KOPT-K1 (cell line): Measurements from ENCODE around the gene IPO5.
"Not testable (repeated sequence)": the region's sequence is repeated elsewhere in the genome, so short reads cannot be mapped to it uniquely, and the experiment has no call there.

Source experiments
- H3K27ac ChIP-seq: fragments of 200-600 bp; sonication (generic); 2 replicates; pipeline ENCODE4 v1.5.1; 2016; ENCODE audit warnings: antibody characterized with exemption, mild to moderate bottlenecking, low read depth, low read length; ENCODE audit not compliant: poor library complexity, severe bottlenecking
- H3K36me3 ChIP-seq: fragments of 200-600 bp; sonication (generic); 2 replicates; pipeline ENCODE4 v1.5.1; 2017; ENCODE audit warnings: antibody characterized with exemption, mild to moderate bottlenecking, low read length, moderate library complexity; ENCODE audit not compliant: insufficient read depth
- H3K9me3 ChIP-seq: fragments of 200-600 bp; sonication (generic); 2 replicates; pipeline ENCODE4 v1.5.1; 2017; ENCODE audit warnings: antibody characterized with exemption, low read length, mild to moderate bottlenecking; ENCODE audit not compliant: insufficient read depth, poor library complexity, severe bottlenecking

IPO5 gene

DNA sequence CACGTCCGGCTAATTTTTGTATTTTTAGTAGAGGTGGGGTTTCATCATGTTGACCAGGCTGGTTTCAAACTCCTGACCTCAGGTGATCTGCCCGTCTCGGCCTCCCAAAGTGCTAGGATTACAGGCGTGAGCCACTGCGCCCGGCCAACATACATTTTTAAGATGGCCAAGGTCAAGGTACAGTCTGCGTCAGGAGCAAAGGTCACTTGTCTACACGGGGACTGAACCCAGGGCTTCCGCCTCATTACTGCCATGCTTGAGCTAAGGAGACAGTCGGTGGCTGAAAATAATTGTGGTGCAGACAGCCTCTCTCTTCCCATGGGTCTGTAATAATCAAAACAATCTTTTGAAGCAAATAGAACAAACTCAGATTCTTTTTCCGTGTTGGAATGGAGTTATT, 94.3 kb downstream of the IPO5 start:
- not testable (repeated sequence) for H3K27ac ChIP-seq, H3K9me3 ChIP-seq, H3K36me3 ChIP-seq

DNA sequence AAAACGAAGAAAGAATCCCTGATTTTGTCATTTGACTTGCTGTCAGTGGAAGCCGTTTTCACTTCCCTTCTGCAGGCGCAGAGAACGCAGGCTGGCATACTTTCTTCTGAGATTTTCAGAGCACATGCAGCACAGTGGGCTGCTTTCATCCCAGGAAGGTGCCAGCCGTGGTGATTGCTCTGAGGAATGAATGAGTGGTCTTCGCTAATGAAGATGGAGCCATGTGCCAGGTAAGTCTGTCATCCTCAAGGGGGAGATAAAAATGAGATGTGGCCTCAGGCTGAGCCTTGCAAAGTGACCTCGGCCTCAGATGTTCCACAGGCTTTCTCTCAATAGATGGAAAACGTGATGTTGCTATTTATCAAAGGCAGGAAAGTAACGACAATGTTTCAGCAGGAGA, 94.8 kb downstream of the IPO5 start:
- Histone ChIP-seq H3K27ac (no peak overlapping the region), H3K9me3 (peaks cover 4% of the 10 kb centered on the region), H3K36me3 (no peaks in the 10 kb centered on the region)

DNA sequence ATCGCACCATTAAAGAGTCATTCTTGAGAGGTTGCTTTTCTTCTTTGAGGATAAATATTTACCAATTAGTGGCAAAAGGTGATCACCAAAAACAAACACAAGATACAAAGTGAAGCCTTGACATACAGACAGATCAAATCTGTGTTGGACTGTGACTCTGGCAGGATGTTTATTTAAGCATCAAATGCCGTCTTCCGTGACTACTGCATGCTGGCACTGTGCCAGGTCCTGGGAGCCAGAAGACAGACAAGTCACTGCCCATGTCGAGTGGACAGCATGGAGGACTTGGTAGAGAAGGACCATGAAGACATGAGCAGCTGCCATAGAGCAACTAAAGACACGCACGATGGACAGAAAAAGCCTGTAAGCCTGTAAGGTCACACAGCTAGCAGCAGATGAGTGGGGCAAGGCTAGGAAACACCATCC, 96.6 kb downstream of the IPO5 start:
- Histone ChIP-seq H3K27ac (no peak overlapping the region), H3K9me3 (peaks cover 4% of the 10 kb centered on the region), H3K36me3 (no peaks in the 10 kb centered on the region)

DNA sequence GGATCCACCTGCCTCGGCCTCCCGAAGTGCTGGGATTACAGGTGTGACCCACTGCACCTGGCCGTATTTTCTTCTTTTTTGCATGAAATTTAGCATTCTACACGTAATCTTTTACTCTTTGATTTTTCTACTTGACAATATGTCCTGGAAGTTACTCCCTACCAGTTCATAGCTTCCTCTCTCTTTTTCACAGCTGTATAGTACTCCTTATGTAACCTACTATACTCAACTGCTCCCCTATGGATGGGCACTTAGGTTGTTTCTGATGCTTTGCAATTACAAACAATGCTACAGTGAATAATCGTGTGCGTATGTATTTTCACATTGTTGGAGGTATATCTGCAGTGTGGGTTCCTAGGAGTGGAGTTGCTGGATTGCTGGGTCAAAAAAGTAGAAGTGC, 98.9 kb downstream of the IPO5 start:
- H3K27ac ChIP-seq = no peak overlapping the region
- H3K36me3 ChIP-seq = no peaks in the 10 kb centered on the region
- H3K9me3 ChIP-seq = peaks cover 4% of the 10 kb centered on the region

DNA sequence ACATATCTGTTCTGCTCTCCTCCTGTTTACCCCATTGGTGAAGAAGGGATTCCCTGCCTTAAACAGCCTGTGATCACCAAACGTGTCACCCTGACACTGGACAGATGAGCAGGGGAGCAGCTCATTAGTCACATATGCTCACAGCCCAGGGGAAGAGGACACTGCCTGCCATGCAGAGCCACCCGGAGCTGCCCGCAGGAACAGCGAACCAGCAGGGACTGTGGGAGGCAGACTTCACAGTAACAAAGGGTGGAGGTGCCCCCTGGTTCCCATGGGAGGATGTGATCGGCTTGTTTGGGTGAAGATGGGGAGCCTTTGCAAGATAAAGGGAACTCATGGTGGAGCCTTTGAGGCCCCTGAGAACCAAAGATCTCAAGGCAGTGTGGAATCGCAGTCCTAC, 100.8 kb downstream of the IPO5 start:
- peaks cover 4% of the 10 kb centered on the region for H3K9me3 ChIP-seq
- no peaks in the 10 kb centered on the region for H3K36me3 ChIP-seq
- no peak overlapping the region for H3K27ac ChIP-seq

DNA sequence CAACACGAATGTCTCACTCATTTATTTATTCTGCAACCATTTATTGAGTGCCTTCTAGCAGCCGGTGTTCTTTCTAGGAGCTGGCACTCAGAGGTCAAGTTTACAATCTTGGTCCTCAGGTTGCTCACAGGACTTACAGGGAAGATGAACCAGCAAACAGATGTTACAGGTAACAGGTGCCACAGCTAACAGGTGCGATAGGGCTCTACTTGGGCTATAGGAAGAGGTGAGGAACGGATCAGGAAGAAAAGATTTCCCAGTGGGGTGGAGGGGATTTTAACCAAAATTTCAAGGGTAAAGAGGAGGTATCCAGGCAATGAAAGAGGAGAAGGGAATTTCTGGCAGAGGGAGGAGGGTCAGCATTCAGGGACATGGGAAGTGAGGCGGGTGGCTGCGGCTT, 102.1 kb downstream of the IPO5 start:
- Histone ChIP-seq H3K27ac (no peak overlapping the region), H3K9me3 (peaks cover 4% of the 10 kb centered on the region), H3K36me3 (no peaks in the 10 kb centered on the region)

DNA sequence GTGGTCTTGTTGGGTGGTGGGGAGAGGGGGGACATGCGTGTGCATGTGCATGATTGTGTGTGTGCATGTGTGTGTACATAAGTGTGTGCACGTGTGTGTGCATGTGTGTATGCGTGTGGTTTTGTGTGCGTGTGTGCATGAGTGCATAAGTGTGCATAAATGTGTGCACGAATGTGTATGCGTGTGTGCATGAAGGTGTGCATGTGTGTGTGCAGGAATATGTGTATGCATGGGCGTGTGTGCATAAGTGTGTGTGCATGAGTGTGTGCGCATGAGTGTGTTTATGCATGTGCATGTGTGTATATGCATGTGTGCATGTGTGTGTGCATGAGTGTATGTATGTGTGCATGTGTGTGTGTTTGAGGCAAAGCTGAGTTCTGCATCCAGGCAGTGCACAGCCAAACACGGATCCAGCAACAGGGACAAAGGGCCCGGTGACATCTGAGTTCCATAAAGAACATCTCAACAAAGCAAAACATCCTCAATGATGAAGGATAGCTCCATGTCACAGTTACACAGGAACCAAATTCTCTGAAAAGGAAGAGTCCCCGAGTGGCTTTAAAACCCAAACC, 103.5 kb downstream of the IPO5 start:
- peaks cover 4% of the 10 kb centered on the region for H3K9me3 ChIP-seq

DNA sequence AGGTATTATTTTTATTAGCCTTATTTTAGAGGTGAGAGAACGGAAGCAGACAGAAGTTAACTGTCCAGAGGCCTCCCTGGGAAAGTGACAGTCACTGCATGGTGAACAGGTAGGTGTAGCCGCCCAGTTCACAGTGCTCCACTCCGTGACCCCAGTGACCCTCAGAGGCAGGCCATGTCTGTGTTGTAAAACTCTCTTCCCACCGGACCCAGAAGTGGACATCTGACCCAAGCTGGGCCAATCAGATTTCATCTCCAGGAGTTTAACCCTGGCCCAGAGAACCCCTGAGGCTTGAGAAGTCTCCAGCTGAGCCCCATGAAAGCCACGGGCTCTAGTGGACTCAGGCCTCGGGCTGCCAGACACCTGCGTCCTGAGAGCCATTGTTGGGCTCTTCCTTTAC, 105.8 kb downstream of the IPO5 start:
- no peaks in the 10 kb centered on the region for H3K9me3 ChIP-seq
- H3K27ac ChIP-seq = no peak overlapping the region

More for the DNA sequence above, 103.5 kb downstream of the IPO5 start:
- Histone ChIP-seq H3K27ac (no peak overlapping the region), H3K36me3 (no peaks in the 10 kb centered on the region)

DNA sequence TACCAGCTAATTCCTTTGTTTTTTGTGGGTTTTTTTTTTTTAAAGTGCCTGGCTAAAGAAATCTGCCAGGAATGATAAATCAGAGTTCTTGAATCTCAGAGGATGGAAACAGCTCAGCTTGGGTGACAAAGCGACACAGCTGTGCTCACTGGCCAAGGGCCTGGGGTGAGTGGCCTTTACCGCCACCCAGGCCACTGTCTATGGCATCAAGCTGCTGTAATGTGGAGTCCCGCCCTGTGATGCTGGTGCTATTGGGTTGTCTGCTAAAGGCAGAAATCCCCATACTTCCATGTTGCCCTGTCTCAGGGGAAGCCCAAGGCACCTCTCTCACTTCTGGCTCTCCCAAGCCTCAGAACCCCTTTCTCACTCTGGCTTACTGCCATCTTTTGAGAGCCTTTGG, 106.8 kb downstream of the IPO5 start:
- Histone ChIP-seq H3K9me3 (no peaks in the 10 kb centered on the region), H3K27ac (no peak overlapping the region), H3K36me3 (no peaks in the 10 kb centered on the region)

More for the DNA sequence above, 105.8 kb downstream of the IPO5 start:
- no peaks in the 10 kb centered on the region for H3K36me3 ChIP-seq

DNA sequence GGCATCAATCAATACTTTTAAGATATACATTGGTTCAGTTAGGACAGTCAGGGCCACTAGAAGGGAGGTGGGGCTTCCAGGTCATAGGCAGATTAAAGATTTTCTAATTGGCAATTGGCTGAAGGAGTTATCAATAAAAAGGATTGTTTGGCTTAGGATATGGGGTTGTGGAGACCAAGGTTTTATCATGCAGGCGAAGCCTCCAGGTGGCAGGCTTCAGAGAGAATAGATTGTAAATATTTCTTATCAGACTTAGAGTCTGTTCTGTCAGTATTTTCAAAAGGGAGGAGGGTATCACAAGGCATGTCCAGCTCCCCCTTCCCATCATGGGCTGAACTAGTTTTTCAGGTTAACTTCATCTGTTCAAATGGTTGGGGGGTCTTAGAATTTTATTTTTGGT, 112.0 kb downstream of the IPO5 start:
- H3K36me3 ChIP-seq = no peaks in the 10 kb centered on the region

DNA sequence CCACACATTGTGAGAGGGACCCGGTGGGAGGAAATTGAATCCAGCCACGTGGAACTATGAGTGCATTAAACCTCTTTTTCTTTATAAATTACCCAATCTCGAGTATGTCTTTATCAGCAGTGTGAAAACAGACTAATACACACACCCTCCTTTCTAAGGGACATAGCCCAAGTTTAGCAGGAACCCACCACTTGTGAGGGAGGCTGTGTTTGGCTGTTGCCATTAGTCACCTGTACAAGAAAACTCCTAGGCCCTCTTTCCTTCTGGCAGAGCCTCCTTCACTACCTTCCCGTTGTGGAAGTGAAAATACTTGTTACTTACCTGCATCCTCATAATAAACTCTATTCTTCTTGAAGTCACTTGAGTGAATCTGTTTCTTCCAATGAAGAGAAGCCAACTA, 113.2 kb downstream of the IPO5 start:
- Histone ChIP-seq H3K36me3 (no peaks in the 10 kb centered on the region), H3K9me3 (no peaks in the 10 kb centered on the region), H3K27ac (no peak overlapping the region)

More for the DNA sequence above, 112.0 kb downstream of the IPO5 start:
- no peak overlapping the region for H3K27ac ChIP-seq
- no peaks in the 10 kb centered on the region for H3K9me3 ChIP-seq

DNA sequence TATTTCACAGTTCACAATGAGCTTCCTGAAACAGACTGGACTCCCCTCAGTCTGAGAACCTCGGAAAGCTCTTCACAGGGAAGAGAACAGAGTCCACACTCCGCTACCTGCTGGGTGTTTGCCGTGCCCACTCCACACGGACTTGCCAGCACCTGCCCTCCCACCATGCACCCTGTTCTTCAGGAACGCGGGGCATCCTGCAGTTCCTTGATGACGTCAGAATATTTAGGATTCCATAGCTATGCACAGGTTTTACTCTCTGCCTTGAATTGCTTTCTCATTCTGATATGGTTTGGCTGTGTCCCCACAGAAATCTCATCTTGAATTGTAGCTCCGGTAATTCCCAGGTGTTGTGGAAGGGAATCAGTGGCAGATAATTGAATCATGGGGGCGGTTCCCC, 115.0 kb downstream of the IPO5 start:
- Histone ChIP-seq H3K9me3 (no peaks in the 10 kb centered on the region), H3K27ac (no peak overlapping the region)

DNA sequence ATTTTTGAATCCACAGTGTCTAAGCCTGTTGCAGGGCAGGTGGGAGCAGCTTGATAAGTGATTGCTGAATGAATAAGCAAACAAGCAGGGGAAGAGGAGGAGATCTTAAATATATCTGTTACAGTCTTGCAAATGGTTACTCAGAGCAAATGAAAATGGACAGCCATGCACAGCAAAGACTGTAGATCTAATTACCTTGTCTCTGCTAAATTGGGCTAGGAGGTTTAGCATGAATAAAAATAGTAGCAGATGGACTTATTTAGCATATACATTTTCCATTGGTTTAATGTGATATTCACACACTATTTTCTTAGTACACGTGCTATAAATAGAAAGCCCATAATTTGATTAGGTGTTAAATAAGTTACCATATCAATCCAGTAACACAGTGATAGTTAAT, 116.5 kb downstream of the IPO5 start:
- Histone ChIP-seq H3K27ac (no peak overlapping the region), H3K9me3 (no peaks in the 10 kb centered on the region), H3K36me3 (no peaks in the 10 kb centered on the region)

More for the DNA sequence above, 115.0 kb downstream of the IPO5 start:
- no peaks in the 10 kb centered on the region for H3K36me3 ChIP-seq

DNA sequence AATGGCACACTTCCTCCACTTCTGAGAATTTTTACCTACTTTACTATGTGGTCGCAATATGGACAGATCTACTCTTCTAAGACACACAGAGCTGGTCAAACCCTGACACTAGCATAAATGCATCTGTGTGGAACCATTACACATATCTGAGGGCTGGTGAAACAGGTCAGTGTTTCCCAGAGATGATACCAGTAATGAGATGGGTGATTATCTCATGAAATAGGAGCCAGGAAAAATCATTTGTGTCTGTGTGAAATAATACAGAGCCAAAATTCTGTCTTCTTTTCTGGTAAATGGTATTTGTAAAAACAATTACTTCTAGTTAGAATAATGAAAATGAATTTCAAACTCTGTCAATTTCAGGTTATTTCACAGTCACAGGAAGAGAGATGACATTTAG, 117.8 kb downstream of the IPO5 start:
- H3K9me3 ChIP-seq = no peaks in the 10 kb centered on the region
- no peaks in the 10 kb centered on the region for H3K36me3 ChIP-seq
- no peak overlapping the region for H3K27ac ChIP-seq

DNA sequence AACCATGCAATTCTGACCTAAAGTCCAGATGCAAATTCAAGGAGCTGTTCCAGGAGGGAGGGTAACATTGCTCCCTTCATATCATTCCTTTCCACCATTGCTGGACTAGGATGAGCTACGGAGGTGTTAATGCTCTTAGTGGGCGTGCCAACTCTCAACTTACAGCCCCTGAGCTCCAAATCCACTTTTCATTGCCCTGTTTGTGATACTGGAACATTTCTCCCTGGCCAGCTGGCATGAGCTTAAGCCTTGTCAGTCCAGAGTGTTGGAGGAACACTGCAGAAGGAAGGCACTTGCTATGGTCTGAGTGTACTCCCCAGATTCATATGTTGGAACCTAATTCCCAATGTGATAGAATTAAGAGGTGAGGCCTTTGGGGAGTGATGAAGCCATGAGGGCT, 119.0 kb downstream of the IPO5 start:
- H3K9me3 ChIP-seq = no peaks in the 10 kb centered on the region
- H3K36me3 ChIP-seq = no peaks in the 10 kb centered on the region
- H3K27ac ChIP-seq = no peak overlapping the region
